ENCODE data around the gene WBP2. TPM values are rescaled to one million over a fixed set of nuclear protein-coding genes. Genes with fewer than 3 reads are reported as not detected.
"Not testable (repeated sequence)": the region's sequence is repeated elsewhere in the genome, so short reads cannot be mapped to it uniquely, and the experiment has no call there.

Gene WBP2
- total RNA-seq, 1 donor from 2014 or later, result 33.9 TPM

GRCh38 chr17:75865404-75866188, 10.5 kb upstream of the WBP2 start:
- DNase-seq, result not testable (repeated sequence)

- not testable (repeated sequence) for DNase-seq
Measured at GRCh38 chr17:75864887-75865286, 9.8 kb upstream of the WBP2 start.

DNA sequence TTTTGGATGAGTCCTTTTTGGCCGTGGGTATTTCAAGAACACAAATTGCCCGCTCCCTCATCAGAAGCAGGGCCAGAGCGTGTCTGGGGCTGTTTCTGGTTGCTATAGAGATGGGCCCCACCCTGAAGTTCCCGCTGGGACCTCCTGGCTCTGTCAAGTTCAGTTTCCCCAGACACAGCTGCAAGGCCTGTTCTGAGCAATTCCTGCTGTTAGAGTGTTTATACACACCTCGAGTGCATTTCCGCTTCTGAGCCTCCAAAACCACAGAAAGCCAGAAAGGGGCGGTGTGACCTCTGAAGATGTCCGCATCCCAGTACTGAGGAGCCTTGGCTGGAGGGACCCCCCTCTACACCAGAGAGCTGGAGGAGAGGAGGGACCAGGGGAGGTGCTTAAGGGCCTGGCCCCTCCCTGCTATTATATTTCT, 9.3 kb upstream of the WBP2 start:
- DNase-seq, result peak; percentile 66

DNA sequence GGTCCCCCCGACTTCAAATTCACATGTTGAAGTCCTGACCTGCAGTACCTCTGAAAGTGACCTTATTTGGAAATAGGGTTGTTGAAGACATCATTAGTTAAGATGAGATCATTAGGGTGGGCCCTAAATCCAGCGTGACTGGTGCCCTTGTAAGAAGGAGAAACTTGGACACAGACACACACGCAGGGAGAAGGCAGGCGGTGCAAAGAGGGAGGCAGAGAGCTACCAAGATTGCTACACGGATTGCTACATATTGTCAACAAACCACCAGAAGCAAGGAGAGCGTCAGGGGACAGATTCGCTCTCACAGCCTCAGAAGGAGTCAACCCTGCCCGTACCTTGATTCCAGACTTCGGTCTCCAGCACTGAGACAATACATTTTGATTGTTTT, 6.8 kb upstream of the WBP2 start:
- DNase-seq, result no peak

DNA sequence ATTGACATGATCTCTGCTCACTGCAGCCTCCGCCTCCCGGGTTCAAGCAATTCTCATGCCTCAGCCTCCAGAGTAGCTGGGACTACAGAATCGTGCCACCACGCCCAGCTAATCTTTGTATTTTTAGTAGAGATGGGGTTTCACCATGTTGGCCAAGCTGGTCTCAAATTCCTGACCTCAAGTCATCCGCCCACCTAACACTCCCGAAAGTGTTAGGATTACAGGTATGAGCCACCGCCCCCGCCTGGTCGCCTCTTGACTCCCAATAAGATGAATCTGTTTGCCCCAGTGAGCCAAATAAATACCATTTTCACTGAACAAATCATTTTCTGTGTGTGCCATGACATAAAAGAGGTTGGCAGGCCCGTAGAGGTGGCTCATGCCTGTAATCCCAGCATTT, 4.2 kb upstream of the WBP2 start:
- DNase-seq, result not testable (repeated sequence)

DNA sequence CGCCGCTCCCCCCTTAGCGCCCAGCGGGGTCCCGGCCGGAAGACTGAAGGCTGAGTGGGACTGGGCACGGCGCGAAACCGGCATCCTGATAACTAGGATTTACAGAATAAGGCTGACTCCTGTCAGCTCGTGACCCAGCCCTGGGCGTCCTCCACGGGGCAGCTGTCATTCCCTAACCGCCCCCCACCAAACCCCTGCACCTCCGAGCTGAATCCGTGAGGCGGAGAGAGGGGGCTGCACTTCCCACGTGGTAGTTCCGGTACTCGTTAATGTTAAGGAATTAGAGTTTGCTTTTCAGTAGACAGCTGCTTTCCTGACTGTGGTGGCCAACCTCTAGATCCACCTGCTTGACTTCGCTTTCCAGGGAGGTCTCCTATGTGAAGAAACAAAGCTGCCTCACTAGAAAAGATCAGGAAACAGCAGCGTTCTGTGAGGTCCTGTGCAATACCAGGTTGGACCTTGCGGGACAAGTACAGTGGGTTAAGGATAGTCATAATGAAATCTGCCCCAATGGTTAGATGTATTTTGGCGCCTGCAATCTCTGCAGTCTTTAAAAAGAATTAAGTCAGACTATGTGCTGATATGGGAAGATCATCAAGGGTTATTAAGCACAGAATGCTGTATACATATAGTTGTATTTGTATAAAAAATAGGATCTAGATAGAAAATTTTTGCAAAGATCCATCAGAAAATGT, 1.1 kb upstream of the WBP2 start:
- peak; percentile 30 for DNase-seq

DNA sequence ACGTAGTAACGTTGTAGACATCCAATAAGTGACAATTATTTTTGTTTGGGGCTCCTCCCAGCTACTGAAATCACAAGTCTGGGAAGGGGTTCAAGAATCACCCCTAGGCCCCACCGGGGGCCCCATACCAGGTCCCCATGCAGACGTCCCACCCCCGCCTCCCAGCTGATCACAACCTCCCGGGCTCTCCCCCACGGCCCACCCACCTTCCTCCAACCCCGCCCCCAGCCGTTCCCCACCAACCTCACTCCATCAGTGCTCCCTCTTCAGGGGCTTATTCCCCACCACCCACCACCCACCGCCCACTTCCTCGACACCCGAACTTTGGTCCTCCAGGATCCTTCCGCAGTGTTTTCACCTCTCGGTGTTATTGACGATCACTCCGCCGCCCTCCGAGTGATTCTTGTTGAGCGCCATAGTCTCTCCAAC, 240 bp downstream of the WBP2 start:
- peak; percentile 83 for DNase-seq

DNA sequence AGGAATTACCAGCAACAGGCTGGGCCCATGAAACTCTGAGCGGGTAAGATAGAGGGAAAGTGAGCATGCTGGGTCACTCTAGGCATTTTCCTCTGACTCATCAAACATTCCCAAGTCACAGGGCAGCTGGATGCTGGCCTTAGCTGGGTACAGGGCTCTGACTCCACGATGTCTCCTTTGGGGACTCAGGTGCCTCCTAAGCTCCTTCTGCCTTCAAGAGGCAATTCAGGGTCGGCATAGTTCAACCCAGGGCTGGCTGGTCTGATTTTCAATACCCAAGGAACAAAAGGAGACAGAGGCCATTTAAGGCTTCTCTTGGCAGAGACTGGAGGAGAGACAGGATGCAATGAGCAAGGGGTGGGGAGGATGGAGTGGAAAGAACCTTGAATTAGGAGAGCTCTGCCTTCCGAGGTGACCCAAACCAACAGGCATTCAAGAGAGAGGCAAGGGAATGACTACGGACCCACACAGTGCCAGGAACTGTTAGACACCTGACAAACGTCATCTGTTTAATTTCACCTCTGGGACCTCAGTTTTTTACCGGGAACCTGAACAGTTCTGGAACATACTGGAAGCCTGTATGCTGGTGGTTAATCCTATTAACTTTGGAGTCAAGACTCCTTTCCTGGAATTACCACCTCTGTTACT, 910 bp downstream of the WBP2 start:
- DNase-seq, result no peak

GRCh38 chr17:75853433-75853832, 1.7 kb downstream of the WBP2 start:
- DNase-seq, result no peak

GRCh38 chr17:75851693-75851991, 3.5 kb downstream of the WBP2 start:
- DNase-seq, result not testable (repeated sequence)

DNA sequence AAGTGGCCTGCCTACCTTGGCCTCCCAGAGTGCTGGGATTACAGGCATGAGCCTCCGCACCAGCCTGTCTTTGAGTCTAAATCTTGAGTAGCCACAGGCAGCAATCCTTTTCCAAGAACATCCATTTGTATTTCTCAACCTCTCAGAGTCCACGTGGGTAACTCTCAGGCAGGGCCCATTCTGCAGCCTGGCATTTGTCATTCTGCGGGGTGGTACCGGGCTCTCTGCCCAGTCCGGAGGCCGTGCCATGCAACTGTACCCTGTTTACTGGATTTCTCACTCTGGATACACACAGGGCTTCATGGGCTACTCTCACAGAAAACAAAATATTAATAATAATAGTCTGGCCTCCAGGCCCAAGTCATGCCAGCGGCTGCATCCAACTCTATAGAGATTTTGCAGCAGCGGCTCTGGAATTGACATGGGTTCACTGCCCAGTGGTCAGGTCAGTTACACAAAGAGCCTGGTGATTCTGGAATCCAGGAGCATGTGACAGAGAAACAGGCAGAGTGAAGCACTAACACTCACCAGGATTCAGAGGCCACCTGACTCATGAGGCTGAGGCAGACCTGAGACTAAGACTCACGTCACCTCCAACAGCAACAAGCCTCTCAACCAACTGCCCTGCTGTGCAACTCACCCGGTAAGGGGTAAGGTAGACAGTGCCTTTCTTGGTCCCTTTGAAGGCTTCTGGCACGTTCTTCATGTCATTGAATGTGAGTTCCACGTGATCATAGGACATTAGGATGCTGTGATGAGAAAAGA, 4.0 kb downstream of the WBP2 start:
- DNase-seq, result no peak

GRCh38 chr17:75849724-75850123, 5.4 kb downstream of the WBP2 start:
- DNase-seq, result no peak

GRCh38 chr17:75849279-75849646, 5.9 kb downstream of the WBP2 start:
- DNase-seq, result no peak

DNA sequence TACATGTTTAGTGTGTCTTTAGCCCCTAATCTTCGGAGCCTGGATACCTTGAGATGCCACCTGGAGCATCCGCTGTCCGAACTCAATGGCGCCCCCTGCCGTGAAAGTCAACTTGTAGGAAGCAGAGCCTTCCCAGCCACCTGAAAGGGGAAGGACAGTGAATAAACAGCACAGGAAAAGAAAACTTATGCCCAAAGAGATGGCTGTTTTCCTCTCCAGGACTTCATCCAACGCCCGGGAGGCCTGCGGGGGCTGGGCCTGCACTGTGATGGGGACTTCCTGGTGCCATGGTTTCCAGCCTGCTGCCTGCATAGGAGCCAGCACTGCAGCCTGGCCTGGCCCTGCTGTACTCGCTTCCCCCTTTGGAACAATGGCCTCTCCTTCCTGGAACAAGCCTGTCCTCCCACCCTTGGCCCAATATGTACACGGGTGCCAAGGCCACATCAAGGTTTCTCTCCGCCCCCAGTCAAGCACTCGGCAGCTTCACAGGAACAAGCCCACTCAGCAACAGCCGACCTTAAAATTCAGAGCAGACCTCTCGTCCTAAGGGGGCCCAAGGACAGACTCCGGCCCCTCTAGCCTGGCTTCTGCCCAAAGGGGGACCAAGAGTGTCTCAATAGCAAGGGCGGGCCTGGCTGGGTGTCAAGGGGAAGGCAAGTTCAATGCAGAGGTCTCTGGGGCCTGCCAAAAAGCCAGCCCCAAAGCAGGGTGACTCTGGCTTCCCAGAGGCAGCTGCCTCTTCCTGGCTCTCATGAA, 6.4 kb downstream of the WBP2 start:
- DNase-seq, result no peak

DNA sequence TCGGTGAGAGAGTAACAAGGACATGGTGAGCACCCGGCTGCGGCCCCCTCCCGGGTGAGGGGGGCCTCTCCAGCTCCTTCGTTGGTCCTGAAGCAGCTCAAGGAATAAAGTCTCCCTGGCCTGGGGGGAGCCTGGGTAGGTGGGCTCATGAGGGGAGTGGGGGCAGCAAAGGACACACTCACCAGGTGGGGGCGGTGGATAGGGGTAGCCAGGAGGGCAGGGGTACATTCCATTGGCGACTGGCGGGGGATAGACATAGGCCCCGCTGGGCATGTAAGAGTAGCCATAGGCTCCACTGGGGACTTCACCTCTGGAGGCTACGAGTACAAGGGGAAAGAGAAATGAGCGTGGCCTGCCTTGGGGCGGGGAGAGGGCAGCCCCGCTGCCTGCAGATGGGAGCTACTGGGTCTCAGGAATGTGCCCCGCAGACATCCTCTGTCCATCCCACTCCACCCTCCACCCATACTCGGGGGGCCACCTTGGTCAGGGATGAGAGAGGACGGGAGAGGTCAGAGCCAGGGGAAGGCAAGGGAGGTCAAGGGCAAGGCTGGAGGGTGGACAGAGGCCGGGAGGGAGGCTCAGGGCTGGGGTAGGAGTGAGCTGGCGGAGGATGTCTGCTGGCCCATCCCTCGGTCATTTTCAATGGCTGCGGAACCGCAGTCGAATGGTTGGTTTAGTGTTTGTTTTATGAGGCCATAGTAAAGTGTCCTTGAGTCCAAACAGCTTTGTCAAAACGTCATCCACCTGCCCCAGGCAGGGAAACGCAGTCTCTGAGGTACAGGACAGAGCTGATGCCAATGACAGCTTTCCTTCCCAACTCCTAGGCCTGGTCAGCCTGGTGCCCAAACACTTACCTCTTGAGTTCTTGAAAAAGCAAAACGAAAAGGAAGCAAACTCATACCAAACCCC, 7.3 kb downstream of the WBP2 start:
- DNase-seq, result no peak

DNA sequence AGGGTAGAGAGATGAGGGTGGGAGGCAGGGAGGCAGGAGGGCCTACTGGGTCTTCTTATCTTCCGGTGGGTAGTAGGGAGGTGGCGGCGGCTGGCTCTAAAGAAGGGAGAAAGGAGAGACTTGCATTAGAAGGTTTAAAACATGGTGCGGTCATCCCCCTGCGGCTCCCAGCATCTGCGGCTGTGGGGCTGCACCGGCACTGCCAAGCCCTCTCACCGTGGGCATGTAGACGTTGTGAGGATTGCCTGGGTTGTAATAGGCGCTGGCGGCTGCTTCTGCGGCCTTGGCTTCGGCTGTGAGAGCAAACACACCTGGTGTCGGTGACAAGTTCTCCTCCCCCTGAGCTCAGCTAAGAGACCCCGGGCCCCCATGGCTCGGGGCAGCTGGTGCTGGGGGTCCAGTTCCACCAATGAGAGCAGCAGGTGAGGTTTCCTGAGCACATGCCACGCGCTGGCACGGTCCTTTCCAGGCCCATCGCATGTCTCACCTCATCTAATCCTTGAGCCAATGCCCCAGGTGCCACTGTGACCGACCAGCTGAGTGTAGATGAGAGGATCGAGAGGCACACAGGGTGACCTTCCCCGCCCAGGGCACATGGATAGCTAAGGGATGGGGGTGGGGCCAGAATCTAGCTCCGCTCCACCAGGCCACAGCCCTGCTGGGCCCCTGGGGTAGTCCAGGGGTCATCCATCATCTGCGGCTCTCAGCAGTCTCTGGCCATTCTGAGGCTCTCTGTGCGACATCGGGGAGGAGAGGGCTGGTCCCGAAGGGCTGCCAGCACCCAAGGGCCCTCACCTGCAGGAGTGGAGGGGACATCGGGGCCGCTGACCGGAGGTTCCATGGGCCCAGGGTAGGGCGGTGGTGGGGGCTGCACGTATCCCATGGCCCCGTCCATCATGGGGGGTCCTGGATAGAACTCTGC, 8.2 kb downstream of the WBP2 start:
- no peak for DNase-seq

DNA sequence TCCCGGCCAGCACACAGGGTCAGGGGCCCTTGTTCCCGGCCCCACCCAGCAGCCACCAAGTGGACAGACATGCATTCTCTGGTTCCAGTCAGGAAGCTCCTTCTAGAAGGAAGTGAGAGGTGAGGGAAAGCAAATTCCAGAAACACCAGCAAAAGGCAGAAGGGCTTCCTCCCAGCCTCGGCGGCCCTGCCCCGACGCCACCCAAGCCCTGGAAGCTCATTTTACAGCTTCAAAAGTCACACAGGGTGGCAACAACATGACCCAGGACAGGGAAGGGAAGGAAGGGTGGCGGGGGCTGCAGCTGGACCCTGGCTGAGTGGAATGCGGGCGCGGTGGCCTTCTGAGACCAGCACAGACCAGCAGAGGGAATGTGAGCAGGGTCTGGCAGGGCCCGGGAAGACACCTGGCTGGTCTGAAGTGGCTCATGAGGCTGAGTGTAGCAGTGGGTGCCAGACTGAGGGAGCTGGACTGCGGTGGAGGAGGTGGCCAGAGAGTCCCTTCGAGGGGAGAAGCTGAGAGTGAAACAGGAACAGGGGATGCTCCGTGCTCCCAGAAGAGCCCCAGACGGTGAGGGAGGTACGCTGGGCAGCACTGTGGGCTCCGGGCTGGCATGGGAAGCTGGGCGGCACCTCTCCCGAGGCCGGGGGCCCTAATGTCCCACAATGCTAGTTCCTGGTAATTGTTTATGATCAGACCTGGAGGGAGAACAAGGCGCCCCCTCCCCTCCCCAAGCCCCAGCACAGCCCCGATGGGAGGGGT, 9.0 kb downstream of the WBP2 start:
- DNase-seq, result no peak

DNA sequence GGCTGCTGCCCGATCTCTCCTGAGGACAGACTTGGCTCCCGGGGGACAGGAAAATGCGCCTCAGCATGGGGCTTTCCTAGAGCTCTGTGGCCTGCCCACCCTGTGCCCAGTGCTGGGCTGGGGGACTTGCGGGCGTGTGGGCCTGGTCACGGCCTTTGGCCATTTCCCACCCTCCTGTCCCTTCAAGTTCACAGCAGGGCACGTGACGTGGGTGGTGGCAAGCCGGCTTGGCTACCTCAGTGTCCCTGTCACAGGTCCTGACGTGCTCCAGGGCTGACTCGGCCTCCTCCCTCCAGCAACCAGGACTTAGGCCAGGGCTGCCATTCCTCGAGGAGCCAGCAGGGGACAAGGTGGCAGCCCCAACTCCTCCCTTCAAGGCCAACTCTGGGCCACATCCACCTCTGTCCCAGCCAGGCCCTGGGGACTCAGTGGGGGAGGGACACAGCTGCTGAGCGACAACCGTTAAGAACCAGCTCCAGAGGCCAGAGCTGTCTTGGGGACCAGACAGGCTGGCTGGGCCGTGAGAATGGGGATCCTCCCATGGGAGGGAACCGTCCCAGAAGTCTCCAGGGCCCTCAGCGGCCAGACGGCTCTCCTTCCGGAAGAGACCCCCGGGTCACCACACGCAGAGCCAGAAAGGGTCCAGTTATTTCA, 9.9 kb downstream of the WBP2 start:
- no peak for DNase-seq

Data from skin of body (tissue), 2 donors.